H1 (cell line): ENCODE data around the gene ZNF768. TPM values are rescaled to one million over a fixed set of nuclear protein-coding genes. Genes with fewer than 3 reads are reported as not detected.
A peak's percentile ranks its signal among the peaks of the same experiment; 100 is the strongest.

Experiments used
- ATF3 ChIP-seq: IDR thresholded peaks from 2 replicates; pipeline ENCODE4 v1.6.1; 2011; ENCODE audit warnings: low read depth, mild to moderate bottlenecking, low read length; ENCODE audit not compliant: insufficient read depth
- E2F6 ChIP-seq: IDR thresholded peaks from 2 replicates; pipeline ENCODE4 v1.6.1; 2012; ENCODE audit warnings: inconsistent platforms
- GABPA ChIP-seq: IDR thresholded peaks from 2 replicates; pipeline ENCODE4 v1.6.1; 2011; ENCODE audit warnings: mild to moderate bottlenecking, low read length, moderate library complexity, borderline replicate concordance; ENCODE audit not compliant: insufficient read depth
- JUN ChIP-seq: IDR thresholded peaks from 2 replicates; pipeline ENCODE4 v1.6.1; 2011; ENCODE audit warnings: low read depth, mild to moderate bottlenecking, improper control_type of control experiment, low read length
- MAFK ChIP-seq: IDR thresholded peaks from 2 replicates; pipeline ENCODE4 v1.6.1; 2012; ENCODE audit warnings: low read depth, mild to moderate bottlenecking, improper control_type of control experiment, low read length
- PHF8 ChIP-seq: fragments of 200-600 bp; sonication (generic); conservative IDR thresholded peaks from 2 replicates; pipeline ENCODE4 v1.7.1; 2012; ENCODE audit warnings: low read depth, mild to moderate bottlenecking, inconsistent platforms, low read length, moderate library complexity
- RBBP5 ChIP-seq: IDR thresholded peaks from 2 replicates; pipeline ENCODE4 v1.7.1; 2012; ENCODE audit warnings: low read depth, mild to moderate bottlenecking, inconsistent platforms, low read length, moderate library complexity, borderline replicate concordance
- SRF ChIP-seq: IDR thresholded peaks from 2 replicates; pipeline ENCODE4 v1.6.1; 2011; ENCODE audit warnings: mild to moderate bottlenecking, low read depth, low read length, moderate library complexity
- TAF1 ChIP-seq: IDR thresholded peaks from 2 replicates; pipeline ENCODE4 v1.6.1; 2011; ENCODE audit warnings: mild to moderate bottlenecking, low read depth, low read length
- TEAD4 ChIP-seq: IDR thresholded peaks from 2 replicates; pipeline ENCODE4 v1.6.1; 2012; ENCODE audit warnings: low read depth, low read length, inconsistent platforms, mixed read lengths
- YY1 ChIP-seq: IDR thresholded peaks from 2 replicates; pipeline ENCODE4 v1.6.1; 2011; ENCODE audit warnings: low read depth, mild to moderate bottlenecking, low read length
- polyA plus RNA-seq, 7 experiments: library from polyadenylated mRNA; depleted of rRNA in 3 of 7; stranded (reverse) in 5 of 7; unstranded in 2 of 7; fragments of >200 nt in 5 of 7; fragments of 200-250 nt in 2 of 7; gene quantifications; 1 replicate in 5 of 7; 2 replicates in 1 of 7; 4 replicates in 1 of 7; pipeline versions ENCODE4 v1.2.1 to v1.2.3, GENCODE V29; 2011 to 2013; ENCODE audit warnings: missing spikeins in 2 of 7, mixed read lengths in 2 of 7
- total RNA-seq: library from RNA; stranded (reverse); fragmentation: NEBNext Ultra II Directional; extraction: Animal tissue kit (Norgen Biotek cat#: 25700); gene quantifications from 2 replicates; pipeline ENCODE4 v1.2.1, GENCODE V29; 2021
- TF ChIP-seq, protein P1 (sequence below), 3 experiments: IDR thresholded peaks; 1 replicate in 2 of 3; 2 replicates in 1 of 3; pipeline versions ENCODE4 v1.5.1 to v1.6.1; 2011; ENCODE audit warnings: low read length in 3 of 3, mild to moderate bottlenecking in 3 of 3, inconsistent platforms in 2 of 3, low read depth in 1 of 3, moderate library complexity in 1 of 3; ENCODE audit not compliant: insufficient read depth in 1 of 3; ENCODE audit errors: control extremely low read depth in 1 of 3

ZNF768 gene
- total and polyA plus RNA-seq, 2 of the 8 experiments (the other 6 are each of a cell fraction or from before 2014, with no cell fraction given), result 36.1 to 47.7 TPM

DNA sequence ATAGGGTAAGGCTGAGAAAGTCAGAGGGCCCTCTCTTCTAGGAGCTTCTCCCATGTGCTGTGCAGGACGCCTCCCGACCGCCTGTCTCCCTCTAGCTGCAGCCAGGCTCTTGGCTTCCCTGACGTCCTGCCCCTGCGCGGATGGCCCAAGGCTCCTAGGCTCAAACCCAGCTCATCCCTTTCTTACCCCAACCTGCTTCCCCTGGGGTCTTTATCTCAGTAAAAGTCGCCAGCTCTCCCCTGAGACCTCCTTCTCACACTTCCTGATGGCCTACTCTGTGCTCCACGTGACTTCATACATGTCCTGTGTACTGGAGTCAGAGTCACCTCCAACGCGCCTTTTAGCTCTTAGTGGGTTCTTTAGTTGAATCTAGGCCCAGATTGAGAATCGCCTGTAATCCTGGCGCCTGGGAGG is 9.4 kb upstream of the ZNF768 start (continued):
- peak; percentile 53; the same call in 1 of the 2 replicates for TF ChIP-seq GABPA
- TF ChIP-seq TAF1, result peak; percentile 65
- TF ChIP-seq JUN, result no peak
- TF ChIP-seq PHF8, result 0 out of 2 replicates have a peak, but pooled peaks have one; percentile 11
- TF ChIP-seq SRF, result no peak
- TF ChIP-seq E2F6, result peak; percentile 56; the same call in 1 of the 2 replicates
- TF ChIP-seq MAFK, result no peak
- TF ChIP-seq ATF3, result no peak
- TF ChIP-seq RBBP5, result no peak
- TF ChIP-seq, protein P1, sequence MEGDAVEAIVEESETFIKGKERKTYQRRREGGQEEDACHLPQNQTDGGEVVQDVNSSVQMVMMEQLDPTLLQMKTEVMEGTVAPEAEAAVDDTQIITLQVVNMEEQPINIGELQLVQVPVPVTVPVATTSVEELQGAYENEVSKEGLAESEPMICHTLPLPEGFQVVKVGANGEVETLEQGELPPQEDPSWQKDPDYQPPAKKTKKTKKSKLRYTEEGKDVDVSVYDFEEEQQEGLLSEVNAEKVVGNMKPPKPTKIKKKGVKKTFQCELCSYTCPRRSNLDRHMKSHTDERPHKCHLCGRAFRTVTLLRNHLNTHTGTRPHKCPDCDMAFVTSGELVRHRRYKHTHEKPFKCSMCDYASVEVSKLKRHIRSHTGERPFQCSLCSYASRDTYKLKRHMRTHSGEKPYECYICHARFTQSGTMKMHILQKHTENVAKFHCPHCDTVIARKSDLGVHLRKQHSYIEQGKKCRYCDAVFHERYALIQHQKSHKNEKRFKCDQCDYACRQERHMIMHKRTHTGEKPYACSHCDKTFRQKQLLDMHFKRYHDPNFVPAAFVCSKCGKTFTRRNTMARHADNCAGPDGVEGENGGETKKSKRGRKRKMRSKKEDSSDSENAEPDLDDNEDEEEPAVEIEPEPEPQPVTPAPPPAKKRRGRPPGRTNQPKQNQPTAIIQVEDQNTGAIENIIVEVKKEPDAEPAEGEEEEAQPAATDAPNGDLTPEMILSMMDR (IDR thresholded peaks at IDR 0.05; ENCODE audit: control extremely low read depth in 1 of 3, insufficient read depth in 1 of 3, low read depth in 1 of 3, low read length in 3 of 3), result peak; percentile 48 to 76 (median 65)
- peak; percentile 64; the same call in 1 of the 2 replicates for TF ChIP-seq YY1
- TF ChIP-seq TEAD4, result no peak
